Gastrocnemius medialis (tissue), 4 donors: ENCODE measurements around the gene PLCB1.

Source experiments
- CTCF ChIP-seq, 5 experiments: fragments of 450-650 bp in 3 of 5; fragments of 200-600 bp in 2 of 5; sonication (generic) in 2 of 5; IDR thresholded peaks in 4 of 5; conservative IDR thresholded peaks in 1 of 5; 1 replicate in 4 of 5; 2 replicates in 1 of 5; pipeline ENCODE4 v1.5.1; 2016 to 2019; ENCODE audit warnings: antibody characterized with exemption in 5 of 5, mild to moderate bottlenecking in 3 of 5, moderate library complexity in 3 of 5
- POLR2A ChIP-seq, 2 donors: fragments of 450-650 bp; IDR thresholded peaks; one replicate each; pipeline ENCODE4 v1.6.1; 2017; ENCODE audit warnings: antibody characterized with exemption in 2 of 2, mild to moderate bottlenecking in 2 of 2, moderate library complexity in 2 of 2

GRCh38 chr20:8215361-8215781 lies 83.3 kb downstream of the PLCB1 start:
- no peak for TF ChIP-seq CTCF (IDR thresholded peaks at IDR 0.05 in 4 of 5, conservative IDR thresholded peaks at IDR 0.05 in 1 of 5)
- TF ChIP-seq POLR2A (IDR thresholded peaks at IDR 0.05): no peak
